Liver (tissue), 9 donors: ENCODE data around the gene SH3BGRL. TPM values are rescaled to one million over a fixed set of nuclear protein-coding genes. Genes with fewer than 3 reads are reported as not detected.

ENCODE experiments used
- DNase-seq: peaks from one replicate; pipeline ENCODE4 v3.0.0-alpha.2; 2017; ENCODE audit warnings: low spot score
- H3K27ac ChIP-seq, 2 donors: one replicate each; pipeline ENCODE4 v1.7.0; 2013; ENCODE audit warnings: inconsistent platforms in 2 of 2, low read length in 2 of 2, control low read depth in 1 of 2, low read depth in 1 of 2, mild to moderate bottlenecking in 1 of 2
- H3K27me3 ChIP-seq, 4 donors: one replicate each; pipeline versions ENCODE4 v1.6.1 to v1.7.0; 2013; ENCODE audit warnings: low read length in 3 of 4, inconsistent platforms in 1 of 4, mild to moderate bottlenecking in 1 of 4, moderate library complexity in 1 of 4; ENCODE audit not compliant: control insufficient read depth in 4 of 4, insufficient read depth in 4 of 4
- H3K36me3 ChIP-seq, 4 donors: one replicate each; pipeline versions ENCODE4 v1.6.1 to v1.7.0; 2013; ENCODE audit warnings: low read length in 3 of 4, mild to moderate bottlenecking in 3 of 4, low read depth in 1 of 4, moderate library complexity in 1 of 4; ENCODE audit not compliant: control insufficient read depth in 4 of 4, insufficient read depth in 3 of 4
- H3K4me1 ChIP-seq, 4 donors: one replicate each; pipeline versions ENCODE4 v1.6.1 to v1.7.0; 2013; ENCODE audit warnings: low read length in 3 of 4, mild to moderate bottlenecking in 3 of 4, moderate library complexity in 1 of 4; ENCODE audit not compliant: control insufficient read depth in 4 of 4, insufficient read depth in 4 of 4
- H3K4me3 ChIP-seq, 3 donors: one replicate each; pipeline versions ENCODE4 v1.6.1 to v1.7.0; 2013; ENCODE audit warnings: low read length in 3 of 3, control low read depth in 1 of 3, low read depth in 1 of 3, mild to moderate bottlenecking in 1 of 3
- H3K9ac ChIP-seq, 2 donors: one replicate each; pipeline ENCODE4 v1.7.0; 2013; ENCODE audit warnings: low read length in 2 of 2, mild to moderate bottlenecking in 2 of 2, moderate library complexity in 2 of 2, control low read depth in 1 of 2, low read depth in 1 of 2
- H3K9me3 ChIP-seq, 4 donors: one replicate each; pipeline versions ENCODE4 v1.6.1 to v1.7.0; 2013; ENCODE audit warnings: low read length in 3 of 4; ENCODE audit not compliant: control insufficient read depth in 4 of 4
- EGR1 ChIP-seq, 2 donors: IDR thresholded peaks; 2 replicates each; pipeline ENCODE4 v1.6.1; 2016 to 2018; ENCODE audit warnings: antibody characterized with exemption in 2 of 2, low read depth in 2 of 2
- FOXA1 ChIP-seq: IDR thresholded peaks from 2 replicates; pipeline ENCODE4 v1.6.1; 2016; ENCODE audit warnings: antibody characterized with exemption
- FOXA2 ChIP-seq: IDR thresholded peaks from 2 replicates; pipeline ENCODE4 v1.6.1; 2016; ENCODE audit warnings: antibody characterized with exemption
- GABPA ChIP-seq, 2 donors: IDR thresholded peaks in 1 of 2; conservative IDR thresholded peaks in 1 of 2; 2 replicates each; pipeline ENCODE4 v1.6.1; 2016; ENCODE audit warnings: antibody characterized with exemption in 2 of 2, mild to moderate bottlenecking in 1 of 2, moderate library complexity in 1 of 2
- HNF4A ChIP-seq, 2 donors: conservative IDR thresholded peaks; 2 replicates each; pipeline ENCODE4 v1.6.1; 2016; ENCODE audit warnings: antibody characterized with exemption in 2 of 2, mild to moderate bottlenecking in 2 of 2
- HNF4G ChIP-seq: IDR thresholded peaks from 2 replicates; pipeline ENCODE4 v1.6.1; 2016; ENCODE audit warnings: antibody characterized with exemption
- NR2F2 ChIP-seq: IDR thresholded peaks from 2 replicates; pipeline ENCODE4 v1.6.1; 2016; ENCODE audit warnings: antibody characterized with exemption
- RAD21 ChIP-seq, 2 donors: IDR thresholded peaks; 2 replicates each; pipeline ENCODE4 v1.6.1; 2016; ENCODE audit warnings: antibody characterized with exemption in 2 of 2, mild to moderate bottlenecking in 2 of 2
- RXRA ChIP-seq, 2 donors: IDR thresholded peaks; 2 replicates each; pipeline ENCODE4 v1.6.1; 2017 to 2018; ENCODE audit warnings: antibody characterized with exemption in 2 of 2, mild to moderate bottlenecking in 1 of 2
- SP1 ChIP-seq: IDR thresholded peaks from 2 replicates; pipeline ENCODE4 v1.6.1; 2018; ENCODE audit warnings: antibody characterized with exemption, mild to moderate bottlenecking
- TAF1 ChIP-seq: conservative IDR thresholded peaks from 2 replicates; pipeline ENCODE4 v1.6.1; 2016; ENCODE audit warnings: antibody characterized with exemption, mild to moderate bottlenecking
- WGBS: extraction: QIAGEN DNeasy Blood & Tissue Kit; methylation state at CpG from one replicate; pipeline ENCODE4 v1.1.7; 2013; 5-methylcytosine and 5-hydroxymethylcytosine counted together
- polyA plus RNA-seq, 2 donors: library from polyadenylated mRNA; stranded (reverse) in 1 of 2; unstranded in 1 of 2; fragments of 200-250 nt in 1 of 2; fragments of >200 nt in 1 of 2; fragmentation: Nextera tagmentation in 1 of 2; extraction: Ambion mirVana in 1 of 2; gene quantifications; one replicate each; pipeline versions ENCODE4 v1.2.1 to v1.2.3, GENCODE V29; 2013 to 2015
- total RNA-seq, 2 donors: library from RNA; depleted of rRNA; stranded (reverse); fragments of >200 nt; gene quantifications; one replicate each; pipeline ENCODE4 v1.2.3, GENCODE V29; 2014
- TF ChIP-seq, protein P1 (sequence below): fragments of 150-350 bp; IDR thresholded peaks from 2 replicates; pipeline ENCODE4 v1.5.1; 2017; ENCODE audit warnings: improper control_type of control experiment, low read depth, low read length; ENCODE audit not compliant: missing input control
- TF ChIP-seq, protein P2 (sequence below): IDR thresholded peaks from 2 replicates; pipeline ENCODE4 v1.6.1; 2016; ENCODE audit warnings: antibody characterized with exemption
- TF ChIP-seq, protein P3 (sequence below): IDR thresholded peaks from 2 replicates; pipeline ENCODE4 v1.6.1; 2016; ENCODE audit warnings: antibody characterized with exemption
- TF ChIP-seq, protein P4 (sequence below): IDR thresholded peaks from 2 replicates; pipeline ENCODE4 v1.6.1; 2016; ENCODE audit warnings: antibody characterized with exemption, mild to moderate bottlenecking
- TF ChIP-seq, protein P5 (sequence below): IDR thresholded peaks from 2 replicates; pipeline ENCODE4 v1.6.1; 2016; ENCODE audit warnings: antibody characterized with exemption
- donor health status: healthy.
- donor health status: healthy.
- donor health status: healthy.
- donor health status: healthy.
- donor health status: healthy.

The SH3BGRL gene
- total and polyA plus RNA-seq, 4 donors, result 15.5 to 64.3 (median 20.6) TPM

DNA sequence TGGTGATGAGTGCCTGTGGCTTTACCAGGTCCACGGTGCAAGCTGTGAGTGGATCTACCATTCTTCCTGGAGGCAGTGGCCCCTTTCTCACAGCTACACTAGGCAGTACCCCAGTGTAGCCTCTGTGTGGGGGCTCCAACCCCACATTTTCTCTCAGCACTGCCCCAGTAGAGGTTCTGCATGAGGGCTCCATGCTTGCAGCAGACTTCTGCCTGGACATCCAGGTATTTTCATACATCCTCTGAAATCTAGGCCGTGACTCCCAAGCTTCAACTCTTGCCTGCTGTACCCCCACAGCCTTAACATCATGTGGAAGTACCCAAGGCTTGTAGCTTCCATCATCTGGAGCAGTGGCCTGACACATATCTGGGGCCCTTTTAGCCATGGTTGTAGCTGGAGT lies 90.1 kb downstream of the SH3BGRL start:
- H3K4me1 ChIP-seq, result no peaks in the 10 kb centered on the region
- 99% methylated on average over 2 of the region's 2 CpGs for WGBS
- H3K9ac ChIP-seq, result no peak overlapping the region
- DNase-seq, result no peak
- TF ChIP-seq SP1, result no peak
- TF ChIP-seq TAF1, result no peak
- no peak for TF ChIP-seq RXRA (IDR thresholded peaks at IDR 0.05)
- peak overlapping the region in 2 of 3 donors; percentile 5 to 6 for H3K4me3 ChIP-seq
- no peaks in the 10 kb centered on the region for H3K27me3 ChIP-seq
- no peaks in the 10 kb centered on the region for H3K36me3 ChIP-seq
- H3K9me3 ChIP-seq, result peaks cover 3 to 12% (median 7%) of the 10 kb centered on the region in 4 donors
- no peak overlapping the region for H3K27ac ChIP-seq

DNA sequence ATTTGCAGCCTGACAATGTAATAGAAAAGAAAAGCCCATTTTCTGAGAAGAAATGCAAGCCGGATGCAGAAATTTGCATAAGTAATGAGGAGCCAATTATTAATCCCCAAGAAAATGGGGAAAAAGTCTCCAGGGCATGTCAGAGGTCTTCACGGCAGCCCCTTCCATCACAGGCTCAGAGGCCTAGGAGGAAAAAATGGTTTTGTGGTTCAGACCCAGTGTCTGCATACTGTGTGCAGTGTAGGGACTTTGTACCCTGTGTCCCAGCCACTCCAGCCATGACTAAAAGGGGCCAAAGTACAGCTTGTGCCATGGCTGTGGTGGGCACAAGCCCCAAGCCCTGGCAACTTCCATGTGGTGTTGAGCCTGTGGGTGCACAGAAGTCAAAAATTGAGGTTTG lies 92.2 kb downstream of the SH3BGRL start:
- Histone ChIP-seq H3K27ac (no peak overlapping the region), H3K4me1 (no peaks in the 10 kb centered on the region), H3K9ac (no peak overlapping the region), H3K4me3 (no peak overlapping the region), H3K27me3 (no peaks in the 10 kb centered on the region), H3K9me3 (peaks cover 3 to 12% (median 7%) of the 10 kb centered on the region in 4 donors), H3K36me3 (no peaks in the 10 kb centered on the region)
- TF ChIP-seq, protein P1, sequence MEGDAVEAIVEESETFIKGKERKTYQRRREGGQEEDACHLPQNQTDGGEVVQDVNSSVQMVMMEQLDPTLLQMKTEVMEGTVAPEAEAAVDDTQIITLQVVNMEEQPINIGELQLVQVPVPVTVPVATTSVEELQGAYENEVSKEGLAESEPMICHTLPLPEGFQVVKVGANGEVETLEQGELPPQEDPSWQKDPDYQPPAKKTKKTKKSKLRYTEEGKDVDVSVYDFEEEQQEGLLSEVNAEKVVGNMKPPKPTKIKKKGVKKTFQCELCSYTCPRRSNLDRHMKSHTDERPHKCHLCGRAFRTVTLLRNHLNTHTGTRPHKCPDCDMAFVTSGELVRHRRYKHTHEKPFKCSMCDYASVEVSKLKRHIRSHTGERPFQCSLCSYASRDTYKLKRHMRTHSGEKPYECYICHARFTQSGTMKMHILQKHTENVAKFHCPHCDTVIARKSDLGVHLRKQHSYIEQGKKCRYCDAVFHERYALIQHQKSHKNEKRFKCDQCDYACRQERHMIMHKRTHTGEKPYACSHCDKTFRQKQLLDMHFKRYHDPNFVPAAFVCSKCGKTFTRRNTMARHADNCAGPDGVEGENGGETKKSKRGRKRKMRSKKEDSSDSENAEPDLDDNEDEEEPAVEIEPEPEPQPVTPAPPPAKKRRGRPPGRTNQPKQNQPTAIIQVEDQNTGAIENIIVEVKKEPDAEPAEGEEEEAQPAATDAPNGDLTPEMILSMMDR, result no peak
- TF ChIP-seq, protein P2, sequence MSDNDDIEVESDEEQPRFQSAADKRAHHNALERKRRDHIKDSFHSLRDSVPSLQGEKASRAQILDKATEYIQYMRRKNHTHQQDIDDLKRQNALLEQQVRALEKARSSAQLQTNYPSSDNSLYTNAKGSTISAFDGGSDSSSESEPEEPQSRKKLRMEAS, result no peak
- no peak for TF ChIP-seq EGR1 (IDR thresholded peaks at IDR 0.05; ENCODE audit: low read depth in 2 of 2)
- WGBS, result 97% methylated on average over 2 of the region's 2 CpGs
- no peak for DNase-seq

DNA sequence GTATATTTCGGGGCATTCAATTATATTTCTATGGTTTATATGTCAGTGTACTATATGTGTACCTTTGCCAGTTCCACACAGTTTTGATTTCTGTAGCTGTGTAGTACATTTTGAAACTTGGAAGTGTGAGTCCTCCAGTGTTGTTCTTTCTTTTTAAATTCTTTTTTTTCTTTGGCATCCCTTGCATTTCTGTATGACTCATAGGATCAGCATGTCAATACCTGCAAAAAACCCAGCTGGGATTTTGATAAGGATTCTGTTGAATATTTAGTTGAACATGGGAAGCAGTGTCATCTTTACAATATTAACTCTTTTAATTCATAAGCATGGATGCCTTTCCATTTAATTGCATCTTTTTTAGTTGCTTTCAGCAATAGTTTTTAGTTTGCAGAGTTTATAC lies 100.0 kb downstream of the SH3BGRL start:
- H3K36me3 ChIP-seq, result no peaks in the 10 kb centered on the region
- TF ChIP-seq GABPA (IDR thresholded peaks at IDR 0.05 in 1 of 2, conservative IDR thresholded peaks at IDR 0.05 in 1 of 2) (no peak), NR2F2 (no peak), SP1 (no peak), FOXA2 (no peak), HNF4G (no peak), FOXA1 (no peak), TAF1 (no peak), RXRA (IDR thresholded peaks at IDR 0.05) (no peak), HNF4A (conservative IDR thresholded peaks at IDR 0.05) (no peak), RAD21 (IDR thresholded peaks at IDR 0.05) (no peak), EGR1 (IDR thresholded peaks at IDR 0.05; ENCODE audit: low read depth in 2 of 2) (no peak)
- TF ChIP-seq, protein P1, result no peak
- TF ChIP-seq, protein P3, sequence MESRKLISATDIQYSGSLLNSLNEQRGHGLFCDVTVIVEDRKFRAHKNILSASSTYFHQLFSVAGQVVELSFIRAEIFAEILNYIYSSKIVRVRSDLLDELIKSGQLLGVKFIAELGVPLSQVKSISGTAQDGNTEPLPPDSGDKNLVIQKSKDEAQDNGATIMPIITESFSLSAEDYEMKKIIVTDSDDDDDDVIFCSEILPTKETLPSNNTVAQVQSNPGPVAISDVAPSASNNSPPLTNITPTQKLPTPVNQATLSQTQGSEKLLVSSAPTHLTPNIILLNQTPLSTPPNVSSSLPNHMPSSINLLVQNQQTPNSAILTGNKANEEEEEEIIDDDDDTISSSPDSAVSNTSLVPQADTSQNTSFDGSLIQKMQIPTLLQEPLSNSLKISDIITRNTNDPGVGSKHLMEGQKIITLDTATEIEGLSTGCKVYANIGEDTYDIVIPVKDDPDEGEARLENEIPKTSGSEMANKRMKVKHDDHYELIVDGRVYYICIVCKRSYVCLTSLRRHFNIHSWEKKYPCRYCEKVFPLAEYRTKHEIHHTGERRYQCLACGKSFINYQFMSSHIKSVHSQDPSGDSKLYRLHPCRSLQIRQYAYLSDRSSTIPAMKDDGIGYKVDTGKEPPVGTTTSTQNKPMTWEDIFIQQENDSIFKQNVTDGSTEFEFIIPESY, result no peak
- TF ChIP-seq, protein P4, sequence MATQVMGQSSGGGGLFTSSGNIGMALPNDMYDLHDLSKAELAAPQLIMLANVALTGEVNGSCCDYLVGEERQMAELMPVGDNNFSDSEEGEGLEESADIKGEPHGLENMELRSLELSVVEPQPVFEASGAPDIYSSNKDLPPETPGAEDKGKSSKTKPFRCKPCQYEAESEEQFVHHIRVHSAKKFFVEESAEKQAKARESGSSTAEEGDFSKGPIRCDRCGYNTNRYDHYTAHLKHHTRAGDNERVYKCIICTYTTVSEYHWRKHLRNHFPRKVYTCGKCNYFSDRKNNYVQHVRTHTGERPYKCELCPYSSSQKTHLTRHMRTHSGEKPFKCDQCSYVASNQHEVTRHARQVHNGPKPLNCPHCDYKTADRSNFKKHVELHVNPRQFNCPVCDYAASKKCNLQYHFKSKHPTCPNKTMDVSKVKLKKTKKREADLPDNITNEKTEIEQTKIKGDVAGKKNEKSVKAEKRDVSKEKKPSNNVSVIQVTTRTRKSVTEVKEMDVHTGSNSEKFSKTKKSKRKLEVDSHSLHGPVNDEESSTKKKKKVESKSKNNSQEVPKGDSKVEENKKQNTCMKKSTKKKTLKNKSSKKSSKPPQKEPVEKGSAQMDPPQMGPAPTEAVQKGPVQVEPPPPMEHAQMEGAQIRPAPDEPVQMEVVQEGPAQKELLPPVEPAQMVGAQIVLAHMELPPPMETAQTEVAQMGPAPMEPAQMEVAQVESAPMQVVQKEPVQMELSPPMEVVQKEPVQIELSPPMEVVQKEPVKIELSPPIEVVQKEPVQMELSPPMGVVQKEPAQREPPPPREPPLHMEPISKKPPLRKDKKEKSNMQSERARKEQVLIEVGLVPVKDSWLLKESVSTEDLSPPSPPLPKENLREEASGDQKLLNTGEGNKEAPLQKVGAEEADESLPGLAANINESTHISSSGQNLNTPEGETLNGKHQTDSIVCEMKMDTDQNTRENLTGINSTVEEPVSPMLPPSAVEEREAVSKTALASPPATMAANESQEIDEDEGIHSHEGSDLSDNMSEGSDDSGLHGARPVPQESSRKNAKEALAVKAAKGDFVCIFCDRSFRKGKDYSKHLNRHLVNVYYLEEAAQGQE, result no peak
- TF ChIP-seq, protein P5, sequence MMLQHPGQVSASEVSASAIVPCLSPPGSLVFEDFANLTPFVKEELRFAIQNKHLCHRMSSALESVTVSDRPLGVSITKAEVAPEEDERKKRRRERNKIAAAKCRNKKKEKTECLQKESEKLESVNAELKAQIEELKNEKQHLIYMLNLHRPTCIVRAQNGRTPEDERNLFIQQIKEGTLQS, result no peak
- TF ChIP-seq, protein P2, result no peak
- H3K9ac ChIP-seq, result no peak overlapping the region
- no peak overlapping the region for H3K4me3 ChIP-seq
- no peak overlapping the region for H3K27ac ChIP-seq
- no peaks in the 10 kb centered on the region for H3K27me3 ChIP-seq
- whole genome bisulfite sequencing, result 98% methylated on average over 1 of the region's 1 CpG
- H3K9me3 ChIP-seq, result no peaks in the 10 kb centered on the region
- DNase-seq, result no peak
- no peaks in the 10 kb centered on the region for H3K4me1 ChIP-seq
